BJ (cell line): Measurements from ENCODE around the gene MVP. TPM values are rescaled to one million over a fixed set of nuclear protein-coding genes. Genes with fewer than 3 reads are reported as not detected.
"Not testable (repeated sequence)": the region's sequence is repeated elsewhere in the genome, so short reads cannot be mapped to it uniquely, and the experiment has no call there.

Experiments used
- CTCF ChIA-PET: fragments of 350-600 bp; formaldehyde crosslinking; extraction: SDS; loops from one replicate; lab custom pipeline; 2021; ENCODE audit warnings: antibody characterized with exemption, inconsistent platforms; lab: Yijun Ruan, JAX
- POLR2A ChIA-PET: fragments of 300-600 bp; sonication (Branson Sonifier 250); formaldehyde crosslinking; extraction: SDS; loops from one replicate; lab custom pipeline; 2021; ENCODE audit warnings: antibody characterized with exemption; lab: Charles Lee
- DNase-seq: peaks from one replicate; pipeline ENCODE4 v3.0.0-alpha.2; 2011; ENCODE audit warnings: low read depth
- H3K27me3 ChIP-seq: 2 replicates; pipeline ENCODE4 v1.6.0; 2011; ENCODE audit warnings: low read length; ENCODE audit not compliant: control insufficient read depth, insufficient read depth
- H3K36me3 ChIP-seq: 2 replicates; pipeline ENCODE4 v1.5.1; 2011; ENCODE audit warnings: low read length; ENCODE audit not compliant: control insufficient read depth, insufficient read depth
- H3K4me3 ChIP-seq: 2 replicates; pipeline ENCODE4 v1.5.1; 2011; ENCODE audit warnings: low read depth, mild to moderate bottlenecking, control low read depth, low read length
- CTCF ChIP-seq: IDR thresholded peaks from 2 replicates; pipeline ENCODE4 v1.5.1; 2011; ENCODE audit warnings: low read depth, mild to moderate bottlenecking, control low read depth, inconsistent platforms, low read length, moderate library complexity; ENCODE audit not compliant: insufficient read depth
- polyA plus RNA-seq: library from polyadenylated mRNA; depleted of rRNA; stranded (reverse); fragments of >200 nt; gene quantifications from 2 replicates; pipeline ENCODE4 v1.2.3, GENCODE V29; 2011

The MVP gene
- polyA plus RNA-seq, 1 experiment: 368 TPM

DNA sequence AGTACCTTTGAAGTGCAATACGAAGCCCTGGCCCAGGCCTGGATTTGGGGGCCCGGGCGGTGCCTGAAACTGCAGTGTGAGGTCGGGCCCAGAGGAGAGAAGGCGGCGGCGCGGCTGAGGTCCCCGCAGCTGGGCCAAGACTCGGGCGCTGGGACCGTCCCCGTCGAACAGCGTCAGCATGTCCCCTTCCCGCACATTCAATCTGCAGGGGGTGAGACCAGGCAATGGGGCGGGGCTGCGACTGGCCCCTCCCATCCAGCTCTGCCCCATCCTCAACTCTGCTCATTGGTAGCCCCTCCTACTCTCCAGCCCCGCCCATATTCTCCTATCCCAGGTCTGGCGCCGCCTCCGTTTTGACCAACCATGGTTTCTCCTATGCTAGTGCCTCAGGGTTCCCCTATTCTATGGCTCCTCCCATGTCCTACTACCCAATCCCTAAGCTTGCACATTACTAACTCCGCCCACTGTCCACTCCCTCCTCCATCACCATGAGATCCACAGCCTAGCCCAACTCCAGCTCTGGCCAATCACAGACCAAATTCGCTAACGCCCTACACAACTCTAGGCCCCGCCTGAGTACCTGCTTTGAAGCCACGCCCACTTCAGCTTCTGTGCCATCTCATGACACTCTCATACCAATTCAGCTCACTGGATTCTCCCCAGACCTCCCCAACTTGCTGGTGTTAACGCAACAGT is 57.2 kb downstream of the MVP start:
- Histone ChIP-seq H3K27me3 (peaks cover 4% of the 10 kb centered on the region; the same call in 1 of the 2 replicates), H3K4me3 (no peak overlapping the region), H3K36me3 (no peaks in the 10 kb centered on the region)
- ChIA-PET POLR2A (no interaction called here), CTCF (interaction anchor here (1.7 to 2.5 kb wide), 2 partner anchors 13 to 29 kb away, joined by 4 to 10 read pairs; no protein-coding TSS in a partner anchor)
- no peak for TF ChIP-seq CTCF
- DNase-seq: no peak

GRCh38 chr16:29878172-29878571 is 57.9 kb downstream of the MVP start:
- Histone ChIP-seq H3K27me3 (peaks cover 4% of the 10 kb centered on the region; the same call in 1 of the 2 replicates), H3K4me3 (no peak overlapping the region), H3K36me3 (no peaks in the 10 kb centered on the region)
- DNase-seq: no peak
- TF ChIP-seq CTCF: no peak
- POLR2A ChIA-PET: no interaction called here
- CTCF ChIA-PET: no interaction called here

DNA sequence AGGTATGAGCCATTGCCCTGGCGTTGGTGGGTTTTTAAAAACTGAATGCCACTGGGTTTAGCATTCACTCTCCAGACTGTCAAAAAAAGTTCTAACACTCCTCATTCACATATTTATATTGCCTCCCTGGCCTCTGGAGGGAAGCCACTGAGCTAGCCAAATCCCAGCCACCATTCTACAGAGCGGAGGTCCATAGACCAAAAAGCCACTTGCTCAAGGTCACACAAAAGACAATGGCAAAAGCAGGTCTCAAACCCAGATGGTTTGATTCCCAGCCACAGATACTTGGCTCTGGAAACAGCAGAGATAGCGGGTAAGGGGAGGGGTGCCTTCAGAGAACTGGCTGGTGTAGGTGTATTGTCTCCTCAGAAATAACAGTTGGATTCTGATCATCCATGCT is 60.8 kb downstream of the MVP start:
- TF ChIP-seq CTCF: no peak
- no peak for DNase-seq
- CTCF ChIA-PET: no interaction called here
- POLR2A ChIA-PET: no interaction called here
- H3K4me3 ChIP-seq: no peak overlapping the region
- H3K27me3 ChIP-seq: peaks cover 3% of the 10 kb centered on the region; the same call in 1 of the 2 replicates
- H3K36me3 ChIP-seq: no peaks in the 10 kb centered on the region

DNA sequence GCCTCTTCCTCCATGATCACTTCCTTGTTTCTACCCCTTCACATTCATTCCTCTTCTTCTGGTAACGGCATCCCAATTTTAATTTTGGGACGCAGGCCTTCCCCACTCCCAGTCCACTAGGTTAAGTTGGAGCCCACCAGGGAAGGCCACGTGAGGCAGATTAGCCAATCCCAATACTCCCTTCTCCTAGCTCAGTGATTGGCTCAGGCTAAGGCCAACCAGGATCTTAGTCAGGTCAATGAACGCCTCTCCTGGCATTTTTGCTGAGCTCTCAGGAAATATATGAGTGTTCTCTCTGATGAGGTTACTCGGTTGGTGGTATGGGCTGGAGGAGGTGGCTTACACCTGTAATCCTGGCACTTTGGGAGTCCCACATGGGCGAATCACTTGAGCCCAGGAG is 63.7 kb downstream of the MVP start:
- CTCF ChIA-PET: interaction anchor here (1.4 kb wide), 1 partner anchor 35 kb away, joined by 5 read pairs; no protein-coding TSS in a partner anchor
- no peaks in the 10 kb centered on the region for H3K36me3 ChIP-seq
- no peak for TF ChIP-seq CTCF
- POLR2A ChIA-PET: no interaction called here
- no peak overlapping the region for H3K4me3 ChIP-seq
- DNase-seq: no peak
- H3K27me3 ChIP-seq: no peaks in the 10 kb centered on the region

DNA sequence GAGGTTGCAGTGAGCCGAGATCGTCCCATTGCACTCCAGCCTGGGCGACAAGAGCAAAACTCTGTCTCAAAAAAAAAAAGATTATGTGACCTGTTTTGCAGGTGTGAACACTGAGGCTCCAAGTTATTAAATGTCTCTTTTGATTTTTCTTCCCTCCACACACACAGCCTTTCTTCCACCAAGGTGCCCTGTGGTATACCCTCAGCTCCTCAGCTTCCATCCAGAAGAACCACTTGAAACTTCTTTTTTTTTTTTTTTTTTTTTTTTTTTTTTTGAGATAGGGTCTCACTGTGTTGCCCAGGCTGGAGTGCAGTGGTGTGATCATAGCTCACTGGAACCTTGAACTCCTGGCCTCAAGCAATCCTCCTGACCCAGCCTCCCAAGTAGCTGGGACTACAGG is 69.1 kb downstream of the MVP start:
- H3K4me3 ChIP-seq, H3K27me3 ChIP-seq, DNase-seq, H3K36me3 ChIP-seq, CTCF ChIA-PET: not testable (repeated sequence)
- POLR2A ChIA-PET: interaction anchor here (0.6 kb wide), 1 partner anchor 21 kb away, joined by 6 read pairs; no protein-coding TSS in a partner anchor
